Measurements from ENCODE around the gene HS3ST2. TPM values are rescaled to one million over a fixed set of nuclear protein-coding genes. Genes with fewer than 3 reads are reported as not detected.
"Not testable (repeated sequence)": the region's sequence is repeated elsewhere in the genome, so short reads cannot be mapped to it uniquely, and the experiment has no call there.

HS3ST2 gene
- polyA plus RNA-seq, 2 of the 4 experiments (the other 2 are of a cell fraction), result not detected

DNA sequence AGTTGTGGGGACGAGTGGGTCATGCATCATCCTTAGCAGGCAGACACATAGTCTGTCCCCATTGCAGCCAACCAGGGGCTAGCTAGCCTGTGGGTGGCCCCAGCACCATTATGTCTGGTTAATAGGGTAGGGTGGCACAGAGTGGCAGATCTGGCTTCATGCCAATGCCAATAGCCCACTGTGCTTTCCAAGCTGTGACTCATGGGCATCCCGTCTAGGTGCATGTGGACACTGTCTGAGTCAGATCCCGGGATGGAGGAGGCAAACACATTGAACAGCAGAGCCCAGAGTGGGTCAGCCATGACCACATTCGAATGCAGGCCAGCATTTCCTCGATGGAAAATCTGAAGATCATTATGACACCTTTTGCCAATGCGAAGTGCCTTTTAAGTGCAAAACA lies 2.5 kb downstream of the HS3ST2 start:
- ChIA-PET CTCF (no interaction called here), POLR2A (no interaction called here)
- peaks cover 4% of the 10 kb centered on the region; the same call in 1 of the 3 replicates for H3K4me1 ChIP-seq
- TF ChIP-seq, protein P1, sequence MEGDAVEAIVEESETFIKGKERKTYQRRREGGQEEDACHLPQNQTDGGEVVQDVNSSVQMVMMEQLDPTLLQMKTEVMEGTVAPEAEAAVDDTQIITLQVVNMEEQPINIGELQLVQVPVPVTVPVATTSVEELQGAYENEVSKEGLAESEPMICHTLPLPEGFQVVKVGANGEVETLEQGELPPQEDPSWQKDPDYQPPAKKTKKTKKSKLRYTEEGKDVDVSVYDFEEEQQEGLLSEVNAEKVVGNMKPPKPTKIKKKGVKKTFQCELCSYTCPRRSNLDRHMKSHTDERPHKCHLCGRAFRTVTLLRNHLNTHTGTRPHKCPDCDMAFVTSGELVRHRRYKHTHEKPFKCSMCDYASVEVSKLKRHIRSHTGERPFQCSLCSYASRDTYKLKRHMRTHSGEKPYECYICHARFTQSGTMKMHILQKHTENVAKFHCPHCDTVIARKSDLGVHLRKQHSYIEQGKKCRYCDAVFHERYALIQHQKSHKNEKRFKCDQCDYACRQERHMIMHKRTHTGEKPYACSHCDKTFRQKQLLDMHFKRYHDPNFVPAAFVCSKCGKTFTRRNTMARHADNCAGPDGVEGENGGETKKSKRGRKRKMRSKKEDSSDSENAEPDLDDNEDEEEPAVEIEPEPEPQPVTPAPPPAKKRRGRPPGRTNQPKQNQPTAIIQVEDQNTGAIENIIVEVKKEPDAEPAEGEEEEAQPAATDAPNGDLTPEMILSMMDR (IDR thresholded peaks at IDR 0.05), result no peak
- TF ChIP-seq TP53 (CRISPR knock-in tag; IDR thresholded peaks at IDR 0.05) (no peak), KDM5A (IDR thresholded peaks at IDR 0.05) (no peak), SREBF2 (IDR thresholded peaks at IDR 0.05) (no peak), POLR2A (IDR thresholded peaks at IDR 0.05; ENCODE audit: low read length) (no peak), MAFK (IDR thresholded peaks at IDR 0.05; ENCODE audit: partially characterized antibody) (no peak), CBX2 (IDR thresholded peaks at IDR 0.05; ENCODE audit: borderline replicate concordance, low read depth) (no peak), MYC (IDR thresholded peaks at IDR 0.05; ENCODE audit: borderline replicate concordance, low read length) (no peak), ZSCAN20 (CRISPR knock-in tag; IDR thresholded peaks at IDR 0.05) (no peak), FOSB (CRISPR knock-in tag; IDR thresholded peaks at IDR 0.05) (no peak), HDAC2 (IDR thresholded peaks at IDR 0.05) (no peak), CHD2 (IDR thresholded peaks at IDR 0.05; ENCODE audit: low read length, partially characterized antibody) (no peak), PHF8 (IDR thresholded peaks at IDR 0.05; ENCODE audit: borderline replicate concordance, low read depth) (no peak), EP300 (IDR thresholded peaks at IDR 0.05) (no peak), FOSL2 (IDR thresholded peaks at IDR 0.05) (0 out of 2 replicates have a peak, but pooled peaks have one; percentile 21), FOSL2 (CRISPR knock-in tag; IDR thresholded peaks at IDR 0.05) (peak; percentile 43), ZFP36 (IDR thresholded peaks at IDR 0.05; ENCODE audit: borderline replicate concordance, partially characterized antibody) (no peak), SMC3 (IDR thresholded peaks at IDR 0.05) (no peak), HOXB13 (CRISPR knock-in tag; IDR thresholded peaks at IDR 0.05; ENCODE audit: low read depth) (no peak), JUNB (IDR thresholded peaks at IDR 0.05) (peak; percentile 24), NR3C1 (IDR thresholded peaks at IDR 0.05) (no peak), RCOR1 (IDR thresholded peaks at IDR 0.05; ENCODE audit: low read depth, low read length) (no peak), RAD21 (conservative IDR thresholded peaks at IDR 0.05 in 1 of 2, IDR thresholded peaks at IDR 0.05 in 1 of 2) (no peak)
- TF ChIP-seq, protein P2, sequence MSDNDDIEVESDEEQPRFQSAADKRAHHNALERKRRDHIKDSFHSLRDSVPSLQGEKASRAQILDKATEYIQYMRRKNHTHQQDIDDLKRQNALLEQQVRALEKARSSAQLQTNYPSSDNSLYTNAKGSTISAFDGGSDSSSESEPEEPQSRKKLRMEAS (IDR thresholded peaks at IDR 0.05), result peak; percentile 60
- TF ChIP-seq, protein P3, sequence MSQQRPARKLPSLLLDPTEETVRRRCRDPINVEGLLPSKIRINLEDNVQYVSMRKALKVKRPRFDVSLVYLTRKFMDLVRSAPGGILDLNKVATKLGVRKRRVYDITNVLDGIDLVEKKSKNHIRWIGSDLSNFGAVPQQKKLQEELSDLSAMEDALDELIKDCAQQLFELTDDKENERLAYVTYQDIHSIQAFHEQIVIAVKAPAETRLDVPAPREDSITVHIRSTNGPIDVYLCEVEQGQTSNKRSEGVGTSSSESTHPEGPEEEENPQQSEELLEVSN (IDR thresholded peaks at IDR 0.05; ENCODE audit: borderline replicate concordance, low read depth), result 0 out of 2 replicates have a peak, but pooled peaks have one; percentile 30
- TF ChIP-seq, protein P4, sequence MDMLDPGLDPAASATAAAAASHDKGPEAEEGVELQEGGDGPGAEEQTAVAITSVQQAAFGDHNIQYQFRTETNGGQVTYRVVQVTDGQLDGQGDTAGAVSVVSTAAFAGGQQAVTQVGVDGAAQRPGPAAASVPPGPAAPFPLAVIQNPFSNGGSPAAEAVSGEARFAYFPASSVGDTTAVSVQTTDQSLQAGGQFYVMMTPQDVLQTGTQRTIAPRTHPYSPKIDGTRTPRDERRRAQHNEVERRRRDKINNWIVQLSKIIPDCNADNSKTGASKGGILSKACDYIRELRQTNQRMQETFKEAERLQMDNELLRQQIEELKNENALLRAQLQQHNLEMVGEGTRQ (IDR thresholded peaks at IDR 0.05), result no peak
- TF ChIP-seq, protein P5, sequence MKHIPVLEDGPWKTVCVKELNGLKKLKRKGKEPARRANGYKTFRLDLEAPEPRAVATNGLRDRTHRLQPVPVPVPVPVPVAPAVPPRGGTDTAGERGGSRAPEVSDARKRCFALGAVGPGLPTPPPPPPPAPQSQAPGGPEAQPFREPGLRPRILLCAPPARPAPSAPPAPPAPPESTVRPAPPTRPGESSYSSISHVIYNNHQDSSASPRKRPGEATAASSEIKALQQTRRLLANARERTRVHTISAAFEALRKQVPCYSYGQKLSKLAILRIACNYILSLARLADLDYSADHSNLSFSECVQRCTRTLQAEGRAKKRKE (CRISPR knock-in tag; IDR thresholded peaks at IDR 0.05; ENCODE audit: low read depth), result no peak
- TF ChIP-seq, protein P6, sequence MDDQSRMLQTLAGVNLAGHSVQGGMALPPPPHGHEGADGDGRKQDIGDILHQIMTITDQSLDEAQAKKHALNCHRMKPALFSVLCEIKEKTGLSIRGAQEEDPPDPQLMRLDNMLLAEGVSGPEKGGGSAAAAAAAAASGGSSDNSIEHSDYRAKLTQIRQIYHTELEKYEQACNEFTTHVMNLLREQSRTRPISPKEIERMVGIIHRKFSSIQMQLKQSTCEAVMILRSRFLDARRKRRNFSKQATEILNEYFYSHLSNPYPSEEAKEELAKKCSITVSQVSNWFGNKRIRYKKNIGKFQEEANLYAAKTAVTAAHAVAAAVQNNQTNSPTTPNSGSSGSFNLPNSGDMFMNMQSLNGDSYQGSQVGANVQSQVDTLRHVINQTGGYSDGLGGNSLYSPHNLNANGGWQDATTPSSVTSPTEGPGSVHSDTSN (IDR thresholded peaks at IDR 0.05), result no peak
- DNase-seq (ENCODE audit: low read depth in 1 of 2, low spot score in 1 of 2) (peak; percentile 15 to 43), ATAC-seq (peak; percentile 62 to 82; a peak in 4 of 6 replicates), FAIRE-seq (no peak)
- H3K27ac ChIP-seq, result no peak overlapping the region
- no peak overlapping the region for H3K4me3 ChIP-seq
- WGBS (ENCODE audit: missing lambda C conversion rate), result 9% methylated on average over 5 of the region's 6 CpGs
- H3K4me2 ChIP-seq, result no peak overlapping the region
- H3K9me3 ChIP-seq, result no peaks in the 10 kb centered on the region

DNA sequence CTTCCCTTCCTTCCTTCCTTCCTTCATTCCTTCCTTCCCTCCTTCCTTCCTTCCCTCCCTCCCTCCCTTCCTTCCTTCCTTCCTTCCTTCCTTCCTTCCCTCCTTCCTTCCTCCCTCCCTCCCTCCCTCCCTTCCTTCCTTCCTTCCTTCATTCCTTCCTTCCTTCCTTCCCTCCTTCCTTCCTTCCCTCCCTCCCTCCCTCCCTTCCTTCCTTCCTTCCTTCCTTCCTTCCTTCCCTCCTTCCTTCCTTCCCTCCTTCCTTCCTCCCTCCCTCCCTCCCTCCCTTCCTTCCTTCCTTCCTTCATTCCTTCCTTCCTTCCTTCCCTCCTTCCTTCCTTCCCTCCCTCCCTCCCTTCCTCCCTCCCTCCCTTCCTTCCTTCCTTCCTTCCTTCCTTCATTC lies 4.8 kb downstream of the HS3ST2 start:
- H3K9me3 ChIP-seq; H3K4me2 ChIP-seq; FAIRE-seq; CTCF ChIA-PET; H3K27ac ChIP-seq; POLR2A ChIA-PET; ATAC-seq; DNase-seq (ENCODE audit: low read depth in 1 of 2, low spot score in 1 of 2); H3K4me1 ChIP-seq; H3K4me3 ChIP-seq: not testable (repeated sequence)

All from A549 (cell line).